NT2/D1 (cell line): ENCODE measurements around the gene MPZL1.

Source experiments
- SUZ12 ChIP-seq: IDR thresholded peaks from 2 replicates; pipeline ENCODE4 v1.6.1; 2011; ENCODE audit not compliant: insufficient read length, insufficient read depth; ENCODE audit errors: extremely low read depth
- YY1 ChIP-seq: IDR thresholded peaks from 2 replicates; pipeline ENCODE4 v1.6.1; 2011; ENCODE audit not compliant: insufficient read length, insufficient read depth
- ZNF274 ChIP-seq: IDR thresholded peaks from 2 replicates; pipeline ENCODE4 v1.6.1; 2011; ENCODE audit warnings: mild to moderate bottlenecking, low read depth, low read length

DNA sequence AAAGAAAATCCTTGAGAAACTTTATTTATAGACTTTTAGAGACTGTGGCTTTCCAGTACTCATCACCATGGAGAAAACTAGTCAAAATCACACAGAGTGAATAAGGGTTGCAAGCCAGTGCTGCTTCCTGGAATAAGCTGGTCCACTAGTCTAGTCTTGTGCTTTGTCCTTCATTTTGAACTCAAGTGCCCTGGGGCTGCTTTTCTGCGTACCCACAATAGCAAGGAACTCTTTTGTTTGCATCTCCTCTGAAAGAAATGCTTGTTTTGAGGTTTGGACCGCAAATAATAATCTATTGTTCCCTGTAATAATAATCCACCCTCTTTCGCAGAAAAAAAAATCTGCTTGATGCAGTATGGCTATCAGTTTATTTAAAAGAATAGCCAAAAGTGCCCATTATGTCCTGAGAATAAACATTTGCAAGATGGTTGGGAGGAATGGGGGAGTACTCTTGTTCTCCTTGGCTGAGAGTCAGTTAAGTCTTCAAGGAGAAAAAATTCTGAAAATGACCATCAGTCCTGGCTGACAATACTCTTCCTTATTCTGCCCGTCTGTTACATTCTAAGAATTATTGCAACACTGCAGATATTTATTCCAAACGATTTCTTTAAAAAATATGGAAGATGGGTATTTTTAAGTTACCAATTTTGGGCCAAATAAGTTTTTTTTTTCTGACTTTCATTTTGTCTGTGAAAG, 41.9 kb downstream of the MPZL1 start:
- TF ChIP-seq YY1, result no peak
- no peak for TF ChIP-seq ZNF274
- no peak for TF ChIP-seq SUZ12
